Colon (tissue), 2 donors: ENCODE measurements around the gene LSM7.

Experiments
- FAIRE-seq: peaks from 2 replicates; lab custom pipeline; 2012; peaks lifted over from hg19 to GRCh38; lab: Jason Lieb, UNC
- donor health status: control.
- donor health status: control.

LSM7 gene

DNA sequence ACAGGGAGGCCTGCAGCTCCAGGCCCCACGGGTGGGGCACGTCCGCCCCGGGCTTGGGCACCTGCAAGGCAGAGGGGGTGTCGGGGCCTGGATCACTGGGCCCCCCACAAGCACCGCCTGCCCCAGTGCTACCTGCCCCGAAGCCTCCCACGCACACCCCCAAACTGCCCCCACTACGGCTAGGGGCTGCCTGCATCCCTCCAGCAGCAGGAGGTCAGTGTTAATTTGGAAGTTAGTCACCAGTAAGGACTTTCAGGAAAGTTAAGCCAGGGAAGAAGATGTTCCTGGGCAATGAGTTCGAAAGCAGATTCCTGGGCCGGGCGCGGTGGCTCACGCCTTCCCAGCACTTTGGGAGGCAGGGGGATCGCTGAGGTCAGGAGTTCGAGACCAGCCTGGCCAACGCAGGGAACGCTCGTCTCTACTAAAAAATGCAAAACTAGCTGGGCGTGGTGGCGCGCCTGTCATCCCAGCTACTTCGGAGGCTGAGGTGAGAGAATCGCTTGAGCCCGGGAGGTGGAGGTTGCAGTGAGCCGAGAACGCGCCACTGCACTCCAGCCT, 51.9 kb downstream of the LSM7 start:
- no peak for FAIRE-seq

DNA sequence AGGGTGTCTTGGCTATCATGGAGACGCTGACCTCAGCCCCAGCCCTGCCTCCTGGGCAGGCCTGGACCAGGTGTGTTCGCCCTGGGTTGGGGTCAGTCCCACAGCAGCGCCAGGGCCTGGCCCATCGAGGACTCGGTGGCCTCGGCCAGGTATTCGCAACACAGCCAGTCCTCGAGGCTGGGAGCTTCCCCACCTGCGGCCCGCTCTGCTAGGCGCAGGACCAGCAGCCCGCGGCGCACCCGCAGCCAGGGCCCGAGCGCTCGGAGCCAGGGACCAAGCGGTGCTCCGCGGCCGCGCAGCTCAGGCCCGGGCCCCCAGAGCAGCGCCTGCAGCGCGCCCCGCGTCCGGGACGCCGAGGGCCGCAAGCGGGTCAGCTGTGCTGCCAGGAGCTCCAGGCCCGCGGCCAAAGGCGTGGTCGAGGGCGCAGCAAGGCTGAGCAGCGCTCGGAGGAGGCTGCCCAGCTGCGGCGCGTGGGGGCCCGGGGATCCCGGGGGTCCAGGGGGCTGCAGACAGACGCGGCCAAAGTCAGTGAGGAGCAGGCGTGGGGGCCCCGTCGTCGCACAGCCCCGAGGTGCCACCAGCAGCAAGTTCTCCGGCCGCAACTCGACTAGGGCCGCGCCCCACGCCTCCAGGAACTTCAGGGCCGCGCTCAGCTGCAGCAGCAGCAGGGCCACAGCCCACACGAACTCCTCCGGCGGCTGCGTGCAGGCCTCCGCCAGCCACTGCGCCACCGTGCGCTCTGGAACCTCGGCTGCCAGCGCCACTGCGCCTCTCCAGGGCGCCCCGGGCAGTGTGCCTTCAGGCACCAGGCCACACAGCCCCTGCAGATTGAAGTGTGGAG, 52.6 kb downstream of the LSM7 start:
- FAIRE-seq = no peak

DNA sequence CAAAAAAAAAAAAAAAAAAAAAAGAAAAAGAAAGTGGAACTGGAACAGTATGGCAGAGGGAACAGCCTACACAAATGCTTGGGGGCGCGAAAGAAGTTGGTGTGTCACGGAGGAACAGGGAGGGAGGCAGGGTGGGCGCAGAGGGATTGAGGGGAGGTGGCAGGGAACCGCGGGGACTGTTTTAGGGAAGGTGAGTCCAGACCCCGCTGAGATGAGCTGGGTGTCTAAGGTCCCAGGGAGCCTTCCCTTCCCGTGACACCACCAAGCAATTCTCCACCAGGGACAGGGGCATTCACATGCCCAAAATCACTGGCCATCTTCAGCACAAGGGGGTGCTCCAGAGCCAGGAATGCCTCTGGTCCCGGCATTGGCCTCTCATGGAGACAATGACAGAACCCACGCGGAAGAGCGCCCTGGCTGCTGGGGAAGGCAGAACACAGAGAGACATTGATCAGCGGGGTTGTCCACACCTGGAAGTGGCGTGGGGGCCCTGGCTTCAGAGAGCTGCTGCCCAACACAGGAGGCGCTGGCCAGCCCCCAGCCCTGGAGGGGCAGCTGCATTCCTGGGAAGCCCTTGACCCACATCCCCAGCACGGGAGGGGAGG, 53.4 kb downstream of the LSM7 start:
- FAIRE-seq = no peak

DNA sequence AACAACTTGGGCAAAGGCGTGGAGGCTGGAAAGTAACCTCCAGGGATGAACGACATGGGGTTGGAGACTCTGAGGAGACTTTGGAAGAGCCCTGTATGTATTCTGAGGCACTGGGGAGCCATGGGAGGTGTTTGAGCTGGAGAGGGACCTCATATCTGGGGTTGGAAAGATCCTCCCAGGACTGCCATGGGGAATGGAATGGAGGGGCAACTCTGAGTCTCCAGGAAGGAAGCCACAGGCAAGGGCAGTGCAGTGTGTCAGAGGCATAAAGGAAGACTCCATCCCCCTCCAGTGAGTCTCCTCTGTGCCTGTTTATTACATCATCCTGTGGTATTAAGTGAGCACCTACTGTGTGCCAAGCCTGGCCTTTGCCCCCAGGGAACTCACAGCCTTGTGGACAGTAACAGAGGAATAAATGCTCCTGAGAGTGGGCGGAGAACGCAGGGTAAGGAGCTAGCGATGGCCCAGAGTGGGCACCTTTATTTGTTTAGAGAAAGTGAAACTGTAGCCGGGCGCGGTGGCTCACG, 54.1 kb downstream of the LSM7 start:
- FAIRE-seq = no peak

DNA sequence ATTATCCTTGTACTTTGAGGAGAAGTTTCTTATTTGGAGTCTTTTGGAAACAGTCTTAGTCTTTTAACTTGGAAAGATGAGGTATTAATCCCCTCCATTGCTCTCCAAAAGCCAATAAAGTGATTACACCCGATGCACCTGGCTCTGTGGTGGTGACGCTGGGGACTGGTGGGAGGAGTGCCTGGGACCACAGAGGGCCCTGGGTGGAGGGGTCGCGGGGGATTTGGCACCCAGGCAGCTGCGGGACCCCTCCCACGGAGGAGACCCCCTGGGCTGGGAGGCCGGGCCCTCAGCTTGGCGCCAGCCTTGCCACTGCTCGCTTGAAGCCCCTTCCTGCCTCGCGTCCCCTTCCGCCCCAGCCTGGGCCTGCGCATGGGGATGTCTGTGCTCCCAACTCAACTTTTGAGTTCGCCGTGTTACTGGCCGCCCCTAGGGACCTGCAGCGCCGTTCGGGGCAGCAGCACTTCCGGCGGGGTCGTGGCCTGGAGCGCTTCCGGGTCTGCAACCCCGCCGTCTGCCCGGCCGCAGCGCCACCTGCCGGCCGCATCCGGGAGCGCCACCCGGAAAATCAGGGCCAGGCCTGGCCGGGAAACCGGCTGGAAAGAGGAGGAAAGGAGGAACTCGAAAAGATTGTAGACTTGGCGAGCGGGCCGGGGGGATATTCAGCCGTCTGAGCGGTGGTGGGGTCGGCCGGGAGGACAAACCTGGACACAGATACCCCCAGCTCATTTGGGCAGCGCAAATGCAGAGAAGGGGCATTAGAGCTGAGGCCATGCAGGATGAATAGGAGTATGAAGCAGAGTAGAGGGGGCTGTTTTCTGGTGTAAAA, 54.8 kb downstream of the LSM7 start:
- FAIRE-seq = no peak
